A549 treated with RU486 at 1 μM for 4 hours (cell line): ENCODE data around the gene TMBIM4. TPM values are rescaled to one million over a fixed set of nuclear protein-coding genes. Genes with fewer than 3 reads are reported as not detected.

Experiments
- total RNA-seq: library from RNA; stranded (reverse); fragments of 200-300 nt; extraction: Qiagen RNA extraction; gene quantifications from 5 replicates; pipeline ENCODE4 v1.2.3, GENCODE V29; 2022; ENCODE audit warnings: low read depth

TMBIM4 gene, protein sequence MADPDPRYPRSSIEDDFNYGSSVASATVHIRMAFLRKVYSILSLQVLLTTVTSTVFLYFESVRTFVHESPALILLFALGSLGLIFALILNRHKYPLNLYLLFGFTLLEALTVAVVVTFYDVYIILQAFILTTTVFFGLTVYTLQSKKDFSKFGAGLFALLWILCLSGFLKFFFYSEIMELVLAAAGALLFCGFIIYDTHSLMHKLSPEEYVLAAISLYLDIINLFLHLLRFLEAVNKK
- 24.7 to 57.7 TPM (median 55.7 TPM) in 5 replicates for total RNA-seq

DNA sequence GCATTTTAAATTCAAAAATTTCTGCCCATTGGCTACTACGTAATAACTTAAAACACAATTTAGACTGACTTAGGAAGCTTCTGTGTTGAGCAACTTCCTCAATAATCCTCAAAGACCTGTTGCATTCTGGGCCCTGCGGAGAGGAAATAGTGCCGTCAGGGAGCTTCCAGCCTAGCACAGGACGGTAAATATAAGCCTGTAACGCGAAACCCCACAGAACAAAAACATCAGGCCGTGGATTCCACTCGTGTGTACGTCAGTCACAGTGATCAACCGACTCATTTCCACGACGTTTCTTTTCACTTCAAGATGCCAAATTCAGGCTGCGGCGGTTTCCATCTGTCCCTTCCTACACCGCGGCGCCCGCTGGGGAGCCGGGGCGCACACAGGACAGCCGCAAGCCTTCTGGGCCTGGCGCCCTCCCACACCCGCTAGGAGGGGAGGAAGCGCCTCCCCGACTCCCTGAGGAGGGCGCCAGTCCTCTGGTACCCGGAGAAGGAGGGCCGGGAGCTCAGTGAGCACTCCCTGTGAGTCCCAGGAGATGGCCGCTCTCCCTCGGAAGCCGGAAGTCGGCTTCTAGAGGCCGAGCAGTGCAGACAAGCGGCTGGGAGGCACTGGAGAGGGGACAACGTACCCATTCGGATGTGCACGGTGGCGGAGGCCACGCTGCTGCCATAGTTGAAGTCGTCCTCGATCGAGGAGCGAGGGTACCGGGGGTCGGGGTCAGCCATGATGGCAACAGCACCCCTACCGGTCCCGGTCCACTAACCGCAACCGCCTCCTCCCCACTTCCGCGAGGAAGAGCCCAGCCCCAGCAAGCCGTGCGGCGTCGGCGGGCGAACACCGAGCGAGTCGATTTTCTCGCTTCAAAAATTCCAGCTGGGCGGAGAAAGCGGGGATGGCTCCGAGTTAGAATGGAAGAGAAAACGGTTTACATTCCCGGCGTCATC, at the start of gene TMBIM4:
TMBIM4 (minus strand) TSS at position 776 of the 950 bp plus-strand sequence; CDS start at position 731, 45 bp downstream.

GRCh38 chr12:66188584-66189485, 19.0 kb upstream of the TMBIM4 start, which contains the start of gene IRAK3:
IRAK3 (plus strand) TSS chr12:66189214; CDS start chr12:66189300, 86 bp downstream.

DNA sequence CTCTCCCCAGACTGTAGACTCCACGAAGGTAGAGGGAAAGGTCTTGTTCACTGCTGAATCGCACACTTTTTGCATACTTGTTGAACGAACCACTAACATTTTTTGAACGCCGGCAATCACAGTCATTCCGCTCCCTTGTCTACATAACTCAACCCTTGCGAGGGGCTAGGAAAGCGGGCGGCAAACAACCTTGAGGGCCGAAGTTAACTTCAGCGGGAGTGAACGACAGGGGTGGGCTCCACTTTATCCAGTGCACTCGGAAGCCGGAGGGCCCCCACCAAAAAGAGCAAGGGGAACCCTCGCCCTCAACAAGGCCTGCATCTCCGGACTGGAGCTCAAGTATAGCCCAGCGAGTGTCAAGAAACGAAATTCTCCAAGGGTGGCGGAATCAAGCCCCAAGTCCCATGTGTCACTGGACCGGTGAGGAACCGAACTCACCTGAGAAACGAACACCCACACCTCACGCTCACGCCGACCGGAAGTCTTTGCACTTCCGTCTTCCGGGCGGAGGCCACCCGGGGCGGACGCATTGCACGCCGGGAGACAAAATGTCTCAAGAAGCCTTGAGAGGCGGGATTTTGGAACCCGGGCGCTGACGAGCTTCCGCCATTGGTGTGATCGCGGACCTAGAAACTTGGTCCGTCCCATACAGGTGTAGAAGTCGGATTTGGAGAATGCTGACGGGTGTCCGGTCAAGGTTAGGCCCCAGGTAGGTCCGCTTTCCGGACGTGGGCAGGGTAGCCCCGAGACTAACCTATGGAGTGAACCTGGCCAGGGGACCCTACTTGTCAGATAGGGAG, 39.3 kb downstream of the TMBIM4 start, which contains the start of gene LLPH:
LLPH (minus strand) TSS at position 484 of the 800 bp plus-strand sequence. CDS start 1,644 bp downstream, outside the sequence.

Other genes starting within 250 kb of the TMBIM4 start
- gene LLPH, start 39.2 kb downstream of the TMBIM4 start, total RNA-seq = 50.7 to 60.1 TPM (median 56.3 TPM) in 5 replicates
- 0.08 to 0.33 TPM (median 0.11 TPM) in 5 replicates for gene IRAK3, start 19.2 kb upstream of the TMBIM4 start, total RNA-seq
- 0.90 to 1.7 TPM (median 1.6 TPM) in 5 replicates for gene HELB, start 132.5 kb upstream of the TMBIM4 start, total RNA-seq